ENCODE measurements around the gene PDK4.

PDK4 gene

GRCh38 chr7:95596198-95597063 lies at the start of gene PDK4:
PDK4 (minus strand) TSS chr7:95596516; CDS start chr7:95596293, 223 bp downstream.
- no peak for DNase-seq (ENCODE audit: low read depth in 2 of 2)

DNA sequence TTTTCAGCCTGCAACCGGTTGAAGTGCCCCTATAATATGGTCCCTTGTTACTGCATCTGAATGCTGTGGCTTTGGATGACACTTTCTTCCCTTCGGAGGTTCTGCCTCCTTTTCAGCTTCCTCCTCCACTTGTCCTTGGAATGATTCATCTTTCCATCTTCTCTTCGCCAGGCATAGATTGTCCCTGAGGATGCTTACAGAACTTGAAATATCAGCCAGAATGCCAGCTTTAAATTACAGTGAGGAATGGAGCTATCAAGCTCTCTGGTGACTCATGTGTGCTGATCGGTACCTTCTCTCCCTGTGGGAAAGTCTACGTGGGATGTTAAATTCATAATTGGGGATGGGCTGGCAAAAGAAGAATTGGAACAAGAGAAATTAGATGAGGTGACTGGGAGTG lies 45.9 kb upstream of the PDK4 start:
- no peak for DNase-seq (ENCODE audit: low read depth in 2 of 2)

DNA sequence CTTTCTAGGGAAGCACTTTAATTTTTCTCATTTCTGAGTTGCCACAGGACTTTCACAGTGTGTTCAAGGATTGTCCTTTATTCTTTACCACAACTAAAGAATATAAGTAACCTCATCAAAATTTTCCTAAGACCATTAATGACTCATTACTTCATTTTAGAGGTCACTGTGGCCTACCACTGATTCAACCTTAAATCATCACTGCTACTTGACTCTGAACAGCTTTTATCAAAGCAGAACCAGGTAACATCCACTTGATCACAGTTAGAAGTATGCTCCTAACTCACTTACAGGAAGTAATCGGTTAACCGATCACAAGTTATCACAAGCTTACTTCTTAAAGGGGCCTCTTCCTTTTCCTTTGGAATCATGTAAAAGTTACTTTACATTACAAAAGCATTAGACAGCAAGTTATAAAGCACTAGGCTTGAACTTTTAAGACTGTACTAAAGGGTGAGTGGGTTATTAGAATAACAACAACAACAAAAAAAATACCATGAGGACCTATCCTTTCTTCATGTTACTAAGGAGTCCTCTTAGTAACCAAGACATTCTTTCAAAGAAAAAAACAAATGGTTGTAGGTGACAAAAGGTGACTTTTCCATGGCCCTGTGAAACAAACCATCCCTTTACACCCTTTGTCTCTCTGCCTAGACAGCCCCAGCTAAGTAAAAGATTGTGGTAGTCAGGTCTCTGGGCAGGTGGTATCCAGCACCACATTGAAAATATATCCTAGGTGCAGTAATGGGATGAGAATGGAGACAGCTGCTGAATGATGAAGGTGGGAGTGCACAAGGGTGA lies 40.0 kb upstream of the PDK4 start:
- no peak for DNase-seq (ENCODE audit: low read depth in 2 of 2)

GRCh38 chr7:95632609-95633008 lies 36.3 kb upstream of the PDK4 start:
- no peak for DNase-seq (ENCODE audit: low read depth in 2 of 2)

GRCh38 chr7:95631527-95631926 lies 35.2 kb upstream of the PDK4 start:
- no peak for DNase-seq (ENCODE audit: low read depth in 2 of 2)

DNA sequence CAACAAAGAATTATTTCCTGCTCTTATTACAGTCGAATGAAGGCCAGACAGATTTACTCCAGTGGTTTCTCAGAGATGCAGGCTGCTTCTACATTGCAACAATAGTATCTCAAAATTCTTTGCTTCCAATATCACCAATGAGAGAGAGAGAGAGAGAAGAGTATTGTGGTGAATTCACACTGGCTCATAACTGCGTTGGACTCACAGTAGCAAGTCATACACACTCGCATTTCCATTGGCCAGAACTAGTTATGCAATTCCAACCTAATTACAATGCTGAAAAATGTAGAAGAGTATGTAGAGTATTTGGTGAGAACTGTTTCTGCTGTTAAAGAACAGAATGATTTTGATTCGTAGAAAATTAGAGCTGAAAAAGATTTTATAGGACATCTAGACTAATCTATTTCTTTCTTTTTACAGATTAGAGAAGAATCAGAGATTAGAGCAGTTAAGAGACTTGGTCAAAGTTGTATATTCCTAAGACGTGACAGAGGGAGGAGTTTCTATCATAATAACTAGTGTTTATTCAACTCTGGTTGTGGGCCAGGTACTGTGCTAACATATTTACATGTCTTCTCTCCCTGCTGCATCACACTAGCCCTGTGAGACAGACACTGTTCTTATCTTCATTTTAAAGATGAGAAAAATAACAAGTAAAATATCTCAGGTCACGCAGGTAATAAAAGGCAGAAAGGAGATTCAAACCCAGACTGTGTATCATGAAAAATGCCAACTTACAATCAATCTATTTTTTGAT lies 34.6 kb upstream of the PDK4 start:
- DNase-seq (ENCODE audit: low read depth in 2 of 2): no peak

DNA sequence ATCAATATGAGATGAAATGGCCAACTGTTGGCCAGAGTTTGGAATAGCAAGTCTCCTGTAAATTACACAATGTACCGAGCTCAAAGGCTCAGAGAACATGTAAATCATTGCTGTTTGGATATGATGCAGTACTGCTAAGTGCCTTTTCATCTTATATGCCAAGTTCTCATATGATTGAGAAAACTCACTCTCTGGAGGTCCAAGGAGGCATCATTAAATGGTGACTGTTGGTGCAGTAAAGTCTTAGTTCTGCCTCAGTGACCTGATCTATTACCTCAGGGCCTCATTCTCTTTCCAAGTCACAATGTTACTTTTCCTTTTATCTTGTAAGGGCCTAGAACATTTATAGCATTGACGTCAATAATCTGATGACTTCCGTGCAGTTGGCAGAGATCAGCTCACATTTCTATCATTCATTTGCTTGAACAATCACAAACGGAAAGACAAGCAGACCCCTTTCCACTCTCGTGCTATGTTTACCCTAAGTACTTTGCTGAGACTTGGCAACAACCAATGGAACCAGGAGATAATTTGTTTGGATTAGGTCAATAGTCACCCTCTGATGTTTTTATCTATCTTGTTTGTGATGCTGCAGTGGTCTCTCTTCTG lies 32.6 kb upstream of the PDK4 start:
- DNase-seq (ENCODE audit: low read depth in 2 of 2): no peak

- DNase-seq (ENCODE audit: low read depth in 2 of 2): no peak
Observed at GRCh38 chr7:95623788-95624187, 27.5 kb upstream of the PDK4 start.

DNA sequence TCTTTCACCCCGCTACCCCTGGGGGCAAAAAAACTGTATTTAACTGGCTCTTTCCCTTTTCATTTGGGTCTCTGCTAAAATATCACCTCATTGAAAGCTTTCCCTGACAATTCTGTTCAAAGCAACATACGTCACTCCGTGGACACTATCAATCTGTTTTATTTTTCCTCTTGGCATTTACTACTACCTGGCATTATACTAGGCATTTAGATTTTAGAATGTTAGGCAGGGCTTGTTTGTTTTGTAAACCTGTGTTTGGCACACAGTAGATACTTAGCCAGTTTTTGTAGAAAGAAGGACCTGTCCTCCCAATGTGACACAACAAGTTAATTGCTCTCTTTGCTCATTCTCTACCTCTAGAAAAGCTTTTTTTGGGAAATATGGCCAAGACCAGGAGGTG lies 26.5 kb upstream of the PDK4 start:
- DNase-seq (ENCODE audit: low read depth in 2 of 2): no peak

DNA sequence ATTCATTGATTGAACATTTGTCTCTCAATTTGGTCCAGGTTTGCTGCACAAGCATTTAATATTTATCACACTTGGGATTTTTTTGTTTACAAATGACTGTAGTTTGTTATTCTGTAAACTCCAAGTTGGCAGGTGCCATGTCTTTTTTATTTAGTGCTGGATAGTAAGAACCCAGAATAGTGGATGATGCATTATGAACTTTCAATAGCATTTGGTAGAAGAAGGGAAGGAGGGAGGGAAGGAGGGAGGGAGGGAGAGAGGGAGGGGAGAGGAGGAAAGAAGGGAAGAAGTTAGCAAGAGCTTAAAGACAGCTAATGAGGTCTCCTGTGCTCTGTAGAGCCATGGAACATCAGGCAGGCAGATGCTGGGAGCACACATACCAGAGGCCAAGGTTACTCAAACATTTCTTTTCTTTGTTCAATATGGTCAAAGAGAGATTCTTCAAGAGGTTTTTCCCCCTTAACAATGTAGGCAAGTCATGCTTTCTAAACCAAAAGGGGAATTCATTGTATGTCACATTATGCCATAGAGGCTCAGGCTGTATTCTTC lies 25.8 kb upstream of the PDK4 start:
- no peak for DNase-seq (ENCODE audit: low read depth in 2 of 2)

GRCh38 chr7:95621404-95621803 lies 25.1 kb upstream of the PDK4 start:
- no peak for DNase-seq (ENCODE audit: low read depth in 2 of 2)

- DNase-seq (ENCODE audit: low read depth in 2 of 2): no peak
Observed at GRCh38 chr7:95620631-95621030, 24.3 kb upstream of the PDK4 start.

DNA sequence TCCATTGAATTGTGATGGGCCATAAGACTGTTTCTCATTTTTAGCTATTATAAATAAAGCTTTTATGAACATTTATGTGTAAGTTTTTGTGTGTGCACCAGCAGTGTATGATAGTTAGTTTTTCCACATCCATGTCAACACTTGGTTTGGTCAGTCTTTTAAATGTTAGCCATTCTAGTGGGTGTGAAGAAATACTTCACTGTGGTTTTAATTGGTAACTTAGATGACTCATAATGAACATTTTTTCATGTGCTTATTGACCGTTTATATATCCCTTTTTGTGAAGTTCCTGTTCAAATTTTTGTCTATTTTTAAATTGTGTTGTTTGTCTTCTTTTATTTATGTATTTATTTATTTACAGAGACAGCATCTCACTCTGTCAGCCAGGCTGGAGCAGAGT lies 23.6 kb upstream of the PDK4 start:
- DNase-seq (ENCODE audit: low read depth in 2 of 2): no peak

DNA sequence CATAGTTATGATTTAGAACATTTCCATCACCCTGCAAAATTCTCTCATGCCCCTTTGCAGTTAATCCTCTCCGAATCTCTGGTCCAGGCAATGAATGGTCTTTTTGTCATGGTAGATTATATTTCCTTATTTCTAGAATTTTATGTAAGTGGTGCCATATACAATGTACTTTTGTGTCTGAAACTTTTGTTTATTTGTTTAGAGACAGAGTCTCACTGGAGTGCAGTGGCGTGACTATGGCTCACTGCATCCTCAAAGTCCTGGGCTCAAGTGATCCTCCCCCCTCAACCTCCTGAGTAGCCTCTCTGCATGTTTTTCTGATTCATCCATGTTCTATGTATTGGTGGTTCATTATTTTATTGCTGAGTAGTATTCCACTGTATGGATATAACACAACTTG lies 23.2 kb upstream of the PDK4 start:
- DNase-seq (ENCODE audit: low read depth in 2 of 2): no peak

GRCh38 chr7:95614442-95614940 lies 18.2 kb upstream of the PDK4 start:
- no peak for DNase-seq (ENCODE audit: low read depth in 2 of 2)

GRCh38 chr7:95611224-95611623 lies 14.9 kb upstream of the PDK4 start:
- DNase-seq (ENCODE audit: low read depth in 2 of 2): no peak

DNA sequence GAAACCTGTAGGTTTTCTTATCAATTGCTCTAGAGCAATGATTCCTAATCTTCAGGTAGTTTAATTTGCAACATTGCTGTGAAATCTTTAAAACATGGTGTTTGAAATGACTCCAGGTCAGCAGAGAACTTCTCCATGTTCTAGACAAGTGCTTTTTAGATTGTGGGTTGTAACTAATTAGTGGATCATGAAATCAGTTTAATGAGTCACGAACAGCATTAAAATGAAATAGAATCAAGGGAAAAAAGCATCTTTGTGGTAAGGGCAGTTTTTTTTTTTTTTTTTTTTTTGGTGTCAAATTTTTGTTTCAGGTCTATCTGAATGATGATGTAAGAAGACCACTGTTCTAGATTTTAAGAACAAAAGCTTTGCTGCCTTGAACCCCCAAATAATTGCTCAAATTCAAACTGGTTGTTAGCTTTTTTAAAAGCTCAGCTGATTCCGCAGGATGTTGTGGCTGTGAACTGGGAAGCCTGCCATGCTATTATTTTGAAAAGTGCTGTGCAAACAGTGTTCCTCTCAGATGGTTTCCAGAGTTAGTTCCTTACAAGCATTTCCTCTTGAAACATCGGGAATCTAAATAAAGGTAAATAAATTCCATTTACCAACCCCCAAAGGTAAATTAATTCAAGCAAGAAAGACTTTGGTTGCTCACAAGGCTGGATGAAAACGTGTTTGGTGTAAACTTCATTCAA lies 13.1 kb upstream of the PDK4 start:
- DNase-seq (ENCODE audit: low read depth in 2 of 2): no peak

DNA sequence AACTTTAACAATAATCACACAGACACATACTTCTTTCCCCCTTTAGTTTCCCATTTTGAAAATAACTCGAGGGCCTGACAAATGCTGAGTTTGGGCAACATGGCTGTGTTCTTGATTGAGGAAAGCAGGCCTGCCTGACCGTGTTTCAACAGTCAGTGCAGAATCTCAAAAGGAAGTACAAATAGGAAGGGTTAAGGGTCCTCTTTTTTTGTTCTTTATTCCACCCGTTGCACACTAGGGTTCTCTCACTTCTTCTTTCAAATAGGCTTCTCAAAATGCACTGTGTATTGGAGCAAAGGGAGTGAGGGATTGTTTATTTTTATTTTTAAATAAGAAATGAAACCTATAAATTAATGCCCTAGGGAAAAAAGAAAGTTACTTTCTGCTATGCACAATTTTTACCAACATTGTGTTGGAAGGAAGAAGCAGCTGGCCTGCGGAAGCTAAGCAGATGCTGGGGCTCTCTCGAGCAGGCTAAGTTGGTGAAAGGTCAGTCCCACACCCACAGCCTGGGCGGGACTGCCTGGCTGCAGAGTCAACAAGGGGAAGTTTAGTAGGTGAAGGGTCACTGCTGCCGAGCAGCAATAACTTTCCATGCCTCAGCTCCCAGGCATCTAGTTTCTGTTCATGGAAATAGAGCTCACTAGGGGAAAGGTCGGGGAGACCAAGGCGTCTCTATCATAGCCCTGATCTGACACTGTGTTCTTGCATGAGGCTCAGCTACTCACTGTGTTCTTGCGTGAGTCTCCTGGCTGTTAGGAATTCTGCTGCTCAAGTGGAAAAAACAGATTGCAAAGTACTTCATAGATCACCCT lies 12.2 kb upstream of the PDK4 start:
- DNase-seq (ENCODE audit: low read depth in 2 of 2): no peak

GRCh38 chr7:95607561-95607960 lies 11.2 kb upstream of the PDK4 start:
- DNase-seq (ENCODE audit: low read depth in 2 of 2): no peak

GRCh38 chr7:95605275-95605674 lies 9.0 kb upstream of the PDK4 start:
- no peak for DNase-seq (ENCODE audit: low read depth in 2 of 2)
